ENCODE results near the gene SDK1.

SDK1 gene

GRCh38 chr7:4241304-4241612 is 940.2 kb downstream of the SDK1 start:
- Histone ChIP-seq H3K36me3 (ENCODE audit: control insufficient read depth, insufficient read depth, low read length) (no peaks in the 10 kb centered on the region), H3K4me2 (ENCODE audit: low read length) (no peak overlapping the region)
- TF ChIP-seq CTCF (IDR thresholded peaks at IDR 0.05) = no peak

GRCh38 chr7:4241791-4242190 is 940.7 kb downstream of the SDK1 start:
- Histone ChIP-seq H3K27ac (no peak overlapping the region), H3K79me2 (no peaks in the 10 kb centered on the region), H3K4me3 (ENCODE audit: low read depth, low read length) (no peak overlapping the region), H2AFZ (no peak overlapping the region), H3K36me3 (ENCODE audit: control insufficient read depth, insufficient read depth, low read length) (no peaks in the 10 kb centered on the region), H3K4me2 (ENCODE audit: low read length) (no peak overlapping the region), H3K4me1 (no peaks in the 10 kb centered on the region), H3K9ac (no peak overlapping the region), H3K9me3 (ENCODE audit: control insufficient read depth, low read length) (no peaks in the 10 kb centered on the region), H3K27me3 (ENCODE audit: control insufficient read depth, insufficient read depth, low read length) (no peaks in the 10 kb centered on the region)
- no peak for TF ChIP-seq CTCF (IDR thresholded peaks at IDR 0.05)

More at GRCh38 chr7:4241304-4241612, 940.2 kb downstream of the SDK1 start:
- Histone ChIP-seq H3K27me3 (ENCODE audit: control insufficient read depth, insufficient read depth, low read length) (no peaks in the 10 kb centered on the region), H3K27ac (no peak overlapping the region), H3K9me3 (ENCODE audit: control insufficient read depth, low read length) (no peaks in the 10 kb centered on the region), H3K4me1 (no peaks in the 10 kb centered on the region), H3K4me3 (ENCODE audit: low read depth, low read length) (no peak overlapping the region), H2AFZ (no peak overlapping the region), H3K79me2 (no peaks in the 10 kb centered on the region), H3K9ac (no peak overlapping the region)

GRCh38 chr7:4242706-4243105 is 941.7 kb downstream of the SDK1 start:
- H3K36me3 ChIP-seq (ENCODE audit: control insufficient read depth, insufficient read depth, low read length) = no peaks in the 10 kb centered on the region

GRCh38 chr7:4244041-4244440 is 943.0 kb downstream of the SDK1 start:
- no peaks in the 10 kb centered on the region for H3K79me2 ChIP-seq
- H3K4me3 ChIP-seq (ENCODE audit: low read depth, low read length) = no peak overlapping the region
- no peak overlapping the region for H3K27ac ChIP-seq
- no peaks in the 10 kb centered on the region for H3K9me3 ChIP-seq (ENCODE audit: control insufficient read depth, low read length)
- H2AFZ ChIP-seq = no peak overlapping the region
- H3K9ac ChIP-seq = no peak overlapping the region
- H3K4me1 ChIP-seq = no peaks in the 10 kb centered on the region
- no peak for TF ChIP-seq CTCF (IDR thresholded peaks at IDR 0.05)
- H3K36me3 ChIP-seq (ENCODE audit: control insufficient read depth, insufficient read depth, low read length) = no peaks in the 10 kb centered on the region
- no peaks in the 10 kb centered on the region for H3K27me3 ChIP-seq (ENCODE audit: control insufficient read depth, insufficient read depth, low read length)
- H3K4me2 ChIP-seq (ENCODE audit: low read length) = no peak overlapping the region

More at GRCh38 chr7:4242706-4243105, 941.7 kb downstream of the SDK1 start:
- TF ChIP-seq CTCF (IDR thresholded peaks at IDR 0.05) = no peak
- Histone ChIP-seq H3K4me3 (ENCODE audit: low read depth, low read length) (no peak overlapping the region), H3K9me3 (ENCODE audit: control insufficient read depth, low read length) (no peaks in the 10 kb centered on the region), H3K4me1 (no peaks in the 10 kb centered on the region), H3K27me3 (ENCODE audit: control insufficient read depth, insufficient read depth, low read length) (no peaks in the 10 kb centered on the region), H2AFZ (no peak overlapping the region), H3K79me2 (no peaks in the 10 kb centered on the region), H3K9ac (no peak overlapping the region), H3K27ac (no peak overlapping the region), H3K4me2 (ENCODE audit: low read length) (no peak overlapping the region)

- Histone ChIP-seq H3K4me1 (no peaks in the 10 kb centered on the region), H3K27me3 (ENCODE audit: control insufficient read depth, insufficient read depth, low read length) (no peaks in the 10 kb centered on the region), H3K79me2 (no peaks in the 10 kb centered on the region), H3K9me3 (ENCODE audit: control insufficient read depth, low read length) (no peaks in the 10 kb centered on the region), H3K36me3 (ENCODE audit: control insufficient read depth, insufficient read depth, low read length) (no peaks in the 10 kb centered on the region), H3K9ac (no peak overlapping the region), H3K4me3 (ENCODE audit: low read depth, low read length) (no peak overlapping the region), H2AFZ (no peak overlapping the region), H3K27ac (no peak overlapping the region), H3K4me2 (ENCODE audit: low read length) (no peak overlapping the region)
- TF ChIP-seq CTCF (IDR thresholded peaks at IDR 0.05) = no peak
Observed at GRCh38 chr7:4244635-4245034, 943.6 kb downstream of the SDK1 start.

Measured in parathyroid adenoma (tissue), 2 donors.